Coronary artery (tissue), 2 donors: ENCODE data around the gene KLHL12.

Source experiments
- DNase-seq: peaks from one replicate; pipeline ENCODE4 v3.0.0-alpha.2; 2017; ENCODE audit warnings: low spot score
- H3K27ac ChIP-seq, 2 donors: fragments of 200-600 bp; sonication (generic); one replicate each; pipeline ENCODE4 v1.5.1; 2016 to 2019
- H3K4me3 ChIP-seq: fragments of 200-600 bp; sonication (generic); 2 replicates; pipeline ENCODE4 v1.5.1; 2016; ENCODE audit warnings: mild to moderate bottlenecking, moderate library complexity
- TF ChIP-seq, protein P1 (sequence below): fragments of 200-600 bp; sonication (generic); IDR thresholded peaks from one replicate; pipeline ENCODE4 v1.5.1; 2019; ENCODE audit warnings: antibody characterized with exemption

The KLHL12 gene

DNA sequence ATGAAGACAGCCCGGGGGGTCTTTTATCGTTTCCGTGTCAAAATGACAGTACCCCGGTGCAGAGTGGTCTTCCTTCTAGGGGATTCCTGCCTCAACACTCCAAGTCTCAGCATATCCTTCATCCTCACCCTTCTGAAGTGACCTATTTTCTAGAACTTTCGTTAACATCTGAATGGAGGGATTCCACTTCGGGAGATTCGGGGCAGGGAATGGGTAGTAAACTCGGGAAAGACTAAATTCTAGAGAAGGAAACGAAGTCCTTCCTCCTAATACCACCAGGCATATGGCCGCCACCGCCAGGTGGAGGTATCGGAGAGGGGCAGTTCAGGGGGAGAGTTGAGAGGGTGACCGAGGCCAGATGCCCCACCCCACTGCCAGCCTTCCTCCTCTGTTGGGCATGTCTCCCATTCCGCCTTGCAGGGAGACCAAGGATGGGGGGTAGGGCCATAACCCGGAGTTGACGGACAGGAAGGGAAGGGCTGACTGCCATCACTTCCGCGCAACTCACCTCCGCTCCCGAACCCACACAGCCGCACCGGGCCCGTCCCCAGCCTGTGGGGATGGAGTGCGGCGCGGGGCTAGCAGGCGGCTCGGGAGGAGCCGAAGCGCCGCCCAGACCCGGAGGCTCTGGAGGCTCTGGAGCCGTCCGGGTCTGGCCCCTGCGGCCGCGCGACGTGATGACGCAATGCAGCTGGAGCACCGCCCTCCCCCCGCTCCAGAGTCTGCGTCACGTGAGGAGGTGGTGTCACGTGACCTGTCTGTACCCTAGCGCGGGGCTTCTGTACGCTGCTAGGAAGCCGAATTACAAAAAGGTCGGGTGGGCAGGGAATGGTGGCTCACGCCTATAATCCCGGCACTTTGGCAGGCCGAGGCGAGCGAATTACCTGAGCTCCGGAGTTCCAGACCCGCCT, at the start of gene KLHL12:
KLHL12 (minus strand) TSS at position 654 of the 911 bp plus-strand sequence. CDS start 2,072 bp downstream, outside the sequence.
- Histone ChIP-seq H3K27ac (peak within 1 kb of the TSS; percentile 97), H3K4me3 (peak within 1 kb of the TSS; percentile 94)
- TF ChIP-seq, protein P1, sequence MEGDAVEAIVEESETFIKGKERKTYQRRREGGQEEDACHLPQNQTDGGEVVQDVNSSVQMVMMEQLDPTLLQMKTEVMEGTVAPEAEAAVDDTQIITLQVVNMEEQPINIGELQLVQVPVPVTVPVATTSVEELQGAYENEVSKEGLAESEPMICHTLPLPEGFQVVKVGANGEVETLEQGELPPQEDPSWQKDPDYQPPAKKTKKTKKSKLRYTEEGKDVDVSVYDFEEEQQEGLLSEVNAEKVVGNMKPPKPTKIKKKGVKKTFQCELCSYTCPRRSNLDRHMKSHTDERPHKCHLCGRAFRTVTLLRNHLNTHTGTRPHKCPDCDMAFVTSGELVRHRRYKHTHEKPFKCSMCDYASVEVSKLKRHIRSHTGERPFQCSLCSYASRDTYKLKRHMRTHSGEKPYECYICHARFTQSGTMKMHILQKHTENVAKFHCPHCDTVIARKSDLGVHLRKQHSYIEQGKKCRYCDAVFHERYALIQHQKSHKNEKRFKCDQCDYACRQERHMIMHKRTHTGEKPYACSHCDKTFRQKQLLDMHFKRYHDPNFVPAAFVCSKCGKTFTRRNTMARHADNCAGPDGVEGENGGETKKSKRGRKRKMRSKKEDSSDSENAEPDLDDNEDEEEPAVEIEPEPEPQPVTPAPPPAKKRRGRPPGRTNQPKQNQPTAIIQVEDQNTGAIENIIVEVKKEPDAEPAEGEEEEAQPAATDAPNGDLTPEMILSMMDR: peak; percentile 54
- DNase-seq: peak; percentile 94

DNA sequence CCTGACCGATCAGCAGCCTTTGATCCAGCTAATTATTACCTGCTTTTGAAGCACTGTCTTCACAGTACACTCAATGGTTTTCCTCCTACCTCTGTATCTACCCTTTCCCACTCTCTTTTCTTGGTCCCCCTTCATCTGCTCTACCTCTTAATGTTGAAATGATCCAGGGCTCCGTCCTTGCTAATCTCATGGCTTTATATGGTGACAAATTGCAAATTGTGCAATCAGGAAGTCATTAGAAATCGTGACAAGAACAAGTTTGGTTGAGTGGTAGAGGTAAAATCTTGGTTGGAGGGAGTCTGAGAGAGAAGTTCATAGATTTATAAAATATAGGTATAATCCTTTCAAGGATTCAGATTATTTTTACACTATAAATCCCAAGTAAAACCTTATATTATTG, 49.6 kb upstream of the KLHL12 start:
- Histone ChIP-seq H3K27ac (no peak overlapping the region), H3K4me3 (no peak overlapping the region)
- TF ChIP-seq, protein P1: no peak
- no peak for DNase-seq

DNA sequence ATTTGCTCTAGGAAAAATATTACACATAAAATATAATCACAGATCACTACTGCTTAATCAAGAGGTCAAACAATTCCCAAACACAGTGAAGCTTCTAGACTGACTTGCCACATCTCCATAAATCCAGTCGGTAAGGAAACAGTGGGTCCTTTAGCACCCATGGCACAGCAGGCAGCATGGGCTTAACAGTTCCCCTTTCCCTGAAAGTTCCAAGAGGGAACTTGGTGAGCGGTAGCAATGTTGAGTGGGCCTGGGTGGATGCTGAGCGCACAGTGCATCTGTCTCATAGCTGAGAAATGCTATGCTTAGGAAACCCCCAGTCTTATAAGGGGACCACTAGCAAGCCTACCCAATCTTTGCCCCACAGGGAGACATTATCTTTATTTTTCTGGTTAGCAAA, 47.8 kb upstream of the KLHL12 start:
- H3K27ac ChIP-seq: no peak overlapping the region
- TF ChIP-seq, protein P1: no peak
- DNase-seq: no peak
- no peak overlapping the region for H3K4me3 ChIP-seq

DNA sequence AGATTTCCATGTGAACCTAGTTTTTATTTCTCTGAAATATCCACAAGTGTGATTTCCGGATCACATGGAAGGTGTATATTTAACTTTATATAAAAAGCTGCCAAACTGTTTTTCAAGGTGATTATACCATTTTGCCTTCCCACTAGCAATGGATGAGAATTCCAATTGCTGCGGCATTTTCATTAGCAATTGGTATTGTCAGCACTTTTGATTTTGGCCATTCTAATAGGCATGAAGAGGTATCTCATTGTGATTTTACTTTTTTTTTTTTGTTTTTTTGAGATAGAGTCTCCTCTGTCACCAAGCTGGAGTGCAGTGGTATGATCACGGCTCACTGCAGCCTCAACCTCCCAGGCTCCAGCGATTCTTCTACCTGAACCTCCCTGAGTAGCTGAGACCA, 45.0 kb upstream of the KLHL12 start:
- TF ChIP-seq, protein P1: no peak
- no peak for DNase-seq
- no peak overlapping the region for H3K27ac ChIP-seq
- no peak overlapping the region for H3K4me3 ChIP-seq

DNA sequence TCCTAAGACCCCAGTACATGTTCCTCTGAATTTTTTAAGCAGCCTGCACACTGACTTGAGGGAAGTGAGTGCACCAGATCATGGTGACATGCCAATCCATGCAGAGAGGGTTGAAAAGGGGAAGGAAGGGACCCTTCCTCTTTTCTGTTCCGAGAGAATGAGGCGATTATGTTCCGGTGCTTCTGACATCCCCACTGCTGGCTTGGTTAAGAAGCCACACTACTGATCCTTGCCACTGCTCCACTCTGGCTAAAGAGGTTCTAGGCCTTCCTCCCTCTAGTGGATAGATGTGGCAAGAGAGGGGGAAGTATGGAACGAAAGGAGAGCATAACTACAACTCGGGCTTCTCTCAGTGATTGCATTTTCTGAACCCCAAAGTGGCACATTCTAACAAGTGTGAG, 41.9 kb upstream of the KLHL12 start:
- Histone ChIP-seq H3K4me3 (no peak overlapping the region), H3K27ac (peak overlapping the region; percentile 33 to 94)
- TF ChIP-seq, protein P1: peak; percentile 41
- no peak for DNase-seq

DNA sequence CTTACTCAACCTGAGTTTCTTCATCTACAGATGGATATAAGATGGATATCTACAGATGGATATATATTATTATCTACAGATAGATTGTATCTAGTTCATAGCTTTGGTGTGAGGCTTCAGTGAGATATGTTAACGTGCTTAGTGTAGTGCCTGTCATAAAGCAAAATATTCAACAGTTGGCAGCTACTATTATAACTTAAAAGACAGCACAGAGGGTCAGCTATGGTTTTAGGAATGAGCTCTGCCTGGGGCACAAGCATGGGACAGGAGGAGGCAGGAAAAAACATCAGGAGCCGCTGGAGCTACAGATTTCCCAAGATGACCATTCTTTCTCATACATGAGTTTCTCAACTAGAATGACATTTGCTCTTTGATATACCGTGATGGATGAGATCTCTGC, 41.3 kb upstream of the KLHL12 start:
- TF ChIP-seq, protein P1: no peak
- DNase-seq: no peak
- peak overlapping the region; percentile 94 to 97 for H3K27ac ChIP-seq
- peak overlapping the region; percentile 88 for H3K4me3 ChIP-seq
